Hepatocyte (in vitro differentiated cells): ENCODE data around the gene FAF2. TPM values are rescaled to one million over a fixed set of nuclear protein-coding genes. Genes with fewer than 3 reads are reported as not detected.

Source experiments
- DNase-seq: peaks from one replicate; pipeline ENCODE4 v3.0.0-alpha.2; 2016; ENCODE audit warnings: low spot score
- H2AFZ ChIP-seq: fragments of 200-600 bp; sonication (generic); 2 replicates; pipeline ENCODE4 v1.6.0; 2016; ENCODE audit warnings: antibody characterized with exemption, mild to moderate bottlenecking
- H3K27ac ChIP-seq: fragments of 200-600 bp; sonication (generic); 2 replicates; pipeline ENCODE4 v1.5.1; 2016; ENCODE audit warnings: mild to moderate bottlenecking
- H3K27me3 ChIP-seq: fragments of 200-600 bp; sonication (generic); 2 replicates; pipeline ENCODE4 v1.6.1; 2016
- H3K36me3 ChIP-seq: fragments of 200-600 bp; sonication (generic); replicated peaks from 2 replicates; pipeline ENCODE4 v1.5.1; 2016; ENCODE audit warnings: low read depth; ENCODE audit not compliant: insufficient read depth
- H3K4me1 ChIP-seq: fragments of 200-600 bp; sonication (generic); 2 replicates; pipeline ENCODE4 v1.5.1; 2016; ENCODE audit warnings: mild to moderate bottlenecking, moderate library complexity; ENCODE audit not compliant: insufficient read depth
- H3K4me2 ChIP-seq: fragments of 200-600 bp; sonication (generic); 2 replicates; pipeline ENCODE4 v1.6.0; 2016
- H3K4me3 ChIP-seq: fragments of 200-600 bp; sonication (generic); 2 replicates; pipeline ENCODE4 v1.5.1; 2016; ENCODE audit warnings: mild to moderate bottlenecking
- H3K79me2 ChIP-seq: fragments of 200-600 bp; sonication (generic); 2 replicates; pipeline ENCODE4 v1.6.0; 2017; ENCODE audit warnings: mild to moderate bottlenecking
- H3K9me2 ChIP-seq: fragments of 200-600 bp; sonication (generic); replicated peaks from 2 replicates; pipeline ENCODE4 v1.6.0; 2017; ENCODE audit warnings: mild to moderate bottlenecking; ENCODE audit not compliant: insufficient read depth
- H3K9me3 ChIP-seq: fragments of 200-600 bp; sonication (generic); 2 replicates; pipeline ENCODE4 v1.5.1; 2016; ENCODE audit warnings: low read depth, mild to moderate bottlenecking
- H4K20me1 ChIP-seq: fragments of 200-600 bp; sonication (generic); 2 replicates; pipeline ENCODE4 v1.6.0; 2016; ENCODE audit warnings: mild to moderate bottlenecking; ENCODE audit not compliant: insufficient read depth, poor library complexity, severe bottlenecking
- EZH2 ChIP-seq: fragments of 200-600 bp; sonication (generic); IDR thresholded peaks from 2 replicates; pipeline ENCODE4 v1.6.1; 2016; ENCODE audit warnings: antibody characterized with exemption, mild to moderate bottlenecking, borderline replicate concordance
- EZH2phosphoT487 ChIP-seq: fragments of 200-600 bp; sonication (generic); IDR thresholded peaks from one replicate; pipeline ENCODE4 v1.6.1; 2018; ENCODE audit warnings: antibody characterized with exemption, mild to moderate bottlenecking, low read depth, moderate library complexity; ENCODE audit not compliant: unreplicated experiment, severe bottlenecking
- WGBS: methylation state at CpG from one replicate; pipeline ENCODE4 v1.1.6; 2016; ENCODE audit warnings: low lambda C conversion rate; ENCODE audit errors: missing lambda C conversion rate; 5-methylcytosine and 5-hydroxymethylcytosine counted together
- polyA plus RNA-seq: library from polyadenylated mRNA; unstranded; fragments of >200 nt; fragmentation: Nextera tagmentation; extraction: Ambion mirVana; gene quantifications from 2 replicates; pipeline ENCODE4 v1.2.1, GENCODE V29; 2016
- total RNA-seq: library from RNA; depleted of rRNA; stranded (reverse); fragments of >200 nt; gene quantifications from 2 replicates; pipeline ENCODE4 v1.2.3, GENCODE V29; 2014
- TF ChIP-seq, protein P1 (sequence below): fragments of 200-600 bp; sonication (generic); IDR thresholded peaks from 2 replicates; pipeline ENCODE4 v1.5.1; 2016; ENCODE audit warnings: antibody characterized with exemption, mild to moderate bottlenecking; ENCODE audit not compliant: poor library complexity

Gene FAF2
- total and polyA plus RNA-seq, 2 experiments from 2014 or later: 47.3 to 63.1 TPM

DNA sequence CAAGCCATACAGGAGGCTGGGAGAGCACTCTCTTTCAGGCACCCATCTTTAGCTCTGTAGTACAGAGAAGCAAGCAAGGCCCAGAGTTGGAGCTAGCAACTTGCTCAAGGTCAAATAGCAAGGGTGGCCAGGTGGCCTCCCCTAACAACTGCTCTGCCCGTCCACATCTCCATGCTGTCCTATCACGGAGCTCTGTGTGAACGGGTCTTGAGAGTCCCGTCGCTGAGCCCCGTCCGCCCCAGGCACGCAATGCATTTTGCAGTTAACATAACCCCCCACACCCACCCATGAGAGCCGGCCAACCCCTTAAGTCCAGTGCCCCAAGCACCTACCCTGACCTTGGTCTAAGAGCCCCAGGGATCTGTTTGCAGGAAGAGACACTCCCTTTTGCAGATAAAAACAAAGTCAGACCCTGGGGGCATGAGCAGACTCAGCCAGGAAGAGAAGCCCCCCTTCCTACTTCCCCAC lies 87.5 kb downstream of the FAF2 start:
- no peaks in the 10 kb centered on the region for H3K9me3 ChIP-seq
- H2AFZ ChIP-seq: no peak overlapping the region
- TF ChIP-seq, protein P1, sequence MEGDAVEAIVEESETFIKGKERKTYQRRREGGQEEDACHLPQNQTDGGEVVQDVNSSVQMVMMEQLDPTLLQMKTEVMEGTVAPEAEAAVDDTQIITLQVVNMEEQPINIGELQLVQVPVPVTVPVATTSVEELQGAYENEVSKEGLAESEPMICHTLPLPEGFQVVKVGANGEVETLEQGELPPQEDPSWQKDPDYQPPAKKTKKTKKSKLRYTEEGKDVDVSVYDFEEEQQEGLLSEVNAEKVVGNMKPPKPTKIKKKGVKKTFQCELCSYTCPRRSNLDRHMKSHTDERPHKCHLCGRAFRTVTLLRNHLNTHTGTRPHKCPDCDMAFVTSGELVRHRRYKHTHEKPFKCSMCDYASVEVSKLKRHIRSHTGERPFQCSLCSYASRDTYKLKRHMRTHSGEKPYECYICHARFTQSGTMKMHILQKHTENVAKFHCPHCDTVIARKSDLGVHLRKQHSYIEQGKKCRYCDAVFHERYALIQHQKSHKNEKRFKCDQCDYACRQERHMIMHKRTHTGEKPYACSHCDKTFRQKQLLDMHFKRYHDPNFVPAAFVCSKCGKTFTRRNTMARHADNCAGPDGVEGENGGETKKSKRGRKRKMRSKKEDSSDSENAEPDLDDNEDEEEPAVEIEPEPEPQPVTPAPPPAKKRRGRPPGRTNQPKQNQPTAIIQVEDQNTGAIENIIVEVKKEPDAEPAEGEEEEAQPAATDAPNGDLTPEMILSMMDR: no peak
- TF ChIP-seq EZH2: no peak
- no peak for TF ChIP-seq EZH2phosphoT487
- WGBS: 2% methylated on average over 9 of the region's 9 CpGs
- H3K4me1 ChIP-seq: peaks cover 38% of the 10 kb centered on the region
- H4K20me1 ChIP-seq: peaks cover 44% of the 10 kb centered on the region
- no peaks in the 10 kb centered on the region for H3K36me3 ChIP-seq
- no peaks in the 10 kb centered on the region for H3K9me2 ChIP-seq
- H3K79me2 ChIP-seq: peaks cover 57% of the 10 kb centered on the region
- no peak for DNase-seq
- H3K4me2 ChIP-seq: peak overlapping the region; percentile 95
- no peaks in the 10 kb centered on the region for H3K27me3 ChIP-seq
- H3K4me3 ChIP-seq: peak overlapping the region; percentile 100
- peak overlapping the region; percentile 96 for H3K27ac ChIP-seq

- peaks cover 59% of the 10 kb centered on the region for H3K79me2 ChIP-seq
- H3K9me3 ChIP-seq: no peaks in the 10 kb centered on the region
- no peaks in the 10 kb centered on the region for H3K9me2 ChIP-seq
- no peak for TF ChIP-seq EZH2phosphoT487
- TF ChIP-seq EZH2: no peak
- TF ChIP-seq, protein P1: no peak
- peaks cover 42% of the 10 kb centered on the region for H4K20me1 ChIP-seq
- peak; percentile 85 for DNase-seq
- under 1% methylated on average over 33 of the region's 43 CpGs for WGBS
- H3K4me3 ChIP-seq: peak overlapping the region; percentile 100
- H3K27me3 ChIP-seq: no peaks in the 10 kb centered on the region
- H3K36me3 ChIP-seq: no peaks in the 10 kb centered on the region
- H3K27ac ChIP-seq: peak overlapping the region; percentile 96
- H3K4me2 ChIP-seq: peak overlapping the region; percentile 95
- H3K4me1 ChIP-seq: peaks cover 39% of the 10 kb centered on the region
- peak overlapping the region; percentile 50 for H2AFZ ChIP-seq
Measured at GRCh38 chr5:176536132-176536901, 88.1 kb downstream of the FAF2 start.

DNA sequence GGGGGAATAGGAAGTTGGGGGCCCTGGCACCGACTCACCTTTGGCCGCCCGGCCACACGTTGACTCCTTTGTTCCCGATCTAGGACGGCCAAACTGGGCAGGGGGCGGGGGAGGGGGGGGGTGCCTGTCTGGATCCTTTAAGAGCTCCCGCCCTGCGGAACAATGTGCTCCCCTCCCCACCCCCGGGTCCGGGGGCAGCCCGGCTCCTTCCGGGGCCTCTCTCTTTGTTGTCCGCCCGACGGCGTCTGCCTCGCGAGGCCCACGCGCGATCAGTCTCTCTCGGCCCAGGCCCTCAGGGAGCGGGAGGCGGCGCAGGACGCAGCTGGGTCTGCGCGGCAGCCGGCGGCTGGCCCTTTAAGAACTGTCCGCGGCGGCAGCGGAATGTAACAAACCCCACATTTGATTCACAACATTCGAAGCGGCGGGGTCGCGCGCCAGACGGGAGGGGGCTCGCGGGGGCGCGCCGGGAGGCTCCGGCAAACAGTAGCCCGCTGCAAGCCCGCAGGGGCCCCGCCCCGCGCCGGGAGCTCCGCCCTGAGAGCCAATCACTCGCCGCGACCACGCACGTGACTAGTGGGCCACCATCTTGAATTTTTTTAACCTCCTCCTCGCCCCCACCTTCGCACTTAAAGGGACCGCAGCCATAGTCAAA lies 88.8 kb downstream of the FAF2 start, which contains the start of gene RNF44:
Gene RNF44, minus strand, starts transcription at position 501 of the 652 bp plus-strand sequence. CDS start 4,930 bp downstream, outside the sequence.
- no peaks in the 10 kb centered on the region for H3K27me3 ChIP-seq
- no peaks in the 10 kb centered on the region for H3K9me3 ChIP-seq
- no peaks in the 10 kb centered on the region for H3K9me2 ChIP-seq
- H3K4me1 ChIP-seq: peaks cover 42% of the 10 kb centered on the region
- H3K4me3 ChIP-seq: peak within 1 kb of the TSS; percentile 100
- H3K36me3 ChIP-seq: no peaks in the 10 kb centered on the region
- peak within 1 kb of the TSS; percentile 95 for H3K4me2 ChIP-seq
- no peak for TF ChIP-seq EZH2phosphoT487
- TF ChIP-seq, protein P1: no peak
- TF ChIP-seq EZH2: no peak
- peaks cover 52% of the 10 kb centered on the region for H3K79me2 ChIP-seq
- 1% methylated on average over 45 of the region's 63 CpGs for WGBS
- H2AFZ ChIP-seq: peak within 1 kb of the TSS; percentile 62
- H3K27ac ChIP-seq: peak within 1 kb of the TSS; percentile 96
- DNase-seq: peak; percentile 98
- H4K20me1 ChIP-seq: peaks cover 35% of the 10 kb centered on the region
